Medulla oblongata (tissue), 1 donor: ENCODE measurements around the gene GAB2.
A peak's percentile ranks its signal among the peaks of the same experiment; 100 is the strongest.

Experiments used
- DNase-seq: peaks from one replicate; pipeline ENCODE4 v3.0.0-alpha.2; 2015; ENCODE audit errors: extremely low spot score

GAB2 gene

GRCh38 chr11:78220218-78221157 is 197.1 kb downstream of the GAB2 start:
- DNase-seq: no peak

- DNase-seq: peak; percentile 74
These were observed 198.0 kb downstream of the GAB2 start for GRCh38 chr11:78219493-78220217.

- no peak for DNase-seq
These were observed 198.7 kb downstream of the GAB2 start for GRCh38 chr11:78218707-78219492.

GRCh38 chr11:78217650-78218541 is 199.7 kb downstream of the GAB2 start:
- DNase-seq: no peak

GRCh38 chr11:78216571-78217287 is 200.9 kb downstream of the GAB2 start:
- no peak for DNase-seq

GRCh38 chr11:78216021-78216420 is 201.6 kb downstream of the GAB2 start:
- no peak for DNase-seq

GRCh38 chr11:78214331-78215194 is 203.1 kb downstream of the GAB2 start:
- DNase-seq: no peak

GRCh38 chr11:78213526-78214330 is 203.9 kb downstream of the GAB2 start:
- DNase-seq: no peak

- peak; percentile 33 for DNase-seq
These were observed 204.8 kb downstream of the GAB2 start for GRCh38 chr11:78212586-78213371.

- DNase-seq: no peak
These were observed 206.1 kb downstream of the GAB2 start for GRCh38 chr11:78211565-78211964.

GRCh38 chr11:78210000-78210608 is 207.5 kb downstream of the GAB2 start:
- no peak for DNase-seq

- no peak for DNase-seq
These were observed 208.1 kb downstream of the GAB2 start for GRCh38 chr11:78209478-78209877.

GRCh38 chr11:78208257-78209165 is 209.1 kb downstream of the GAB2 start:
- no peak for DNase-seq

- no peak for DNase-seq
These were observed 209.9 kb downstream of the GAB2 start for GRCh38 chr11:78207532-78208256.

GRCh38 chr11:78205691-78206090 is 211.9 kb downstream of the GAB2 start:
- no peak for DNase-seq

- DNase-seq: no peak
These were observed 212.4 kb downstream of the GAB2 start for GRCh38 chr11:78205256-78205655.
